Coronary artery (tissue), 2 donors: ENCODE measurements around the gene THOC7.

Source experiments
- DNase-seq: peaks from one replicate; pipeline ENCODE4 v3.0.0-alpha.2; 2017; ENCODE audit warnings: low spot score
- H3K27ac ChIP-seq, 2 donors: fragments of 200-600 bp; sonication (generic); one replicate each; pipeline ENCODE4 v1.5.1; 2016 to 2019
- H3K4me3 ChIP-seq: fragments of 200-600 bp; sonication (generic); 2 replicates; pipeline ENCODE4 v1.5.1; 2016; ENCODE audit warnings: mild to moderate bottlenecking, moderate library complexity
- CTCF ChIP-seq: fragments of 200-600 bp; sonication (generic); IDR thresholded peaks from one replicate; pipeline ENCODE4 v1.5.1; 2019; ENCODE audit warnings: antibody characterized with exemption

Gene THOC7

GRCh38 chr3:63818282-63819150 lies 45.1 kb downstream of the THOC7 start:
- peak; percentile 64 for TF ChIP-seq CTCF
- no peak overlapping the region for H3K27ac ChIP-seq
- DNase-seq, result no peak
- no peak overlapping the region for H3K4me3 ChIP-seq

- Histone ChIP-seq H3K4me3 (no peak overlapping the region), H3K27ac (no peak overlapping the region)
- no peak for DNase-seq
- TF ChIP-seq CTCF, result no peak
These were observed 46.4 kb downstream of the THOC7 start for GRCh38 chr3:63817225-63817624.

- no peak for TF ChIP-seq CTCF
- no peak for DNase-seq
- no peak overlapping the region for H3K4me3 ChIP-seq
- H3K27ac ChIP-seq, result no peak overlapping the region
These were observed 49.4 kb downstream of the THOC7 start for GRCh38 chr3:63814237-63814636.

GRCh38 chr3:63809607-63810006 lies 54.0 kb downstream of the THOC7 start:
- TF ChIP-seq CTCF, result no peak
- H3K4me3 ChIP-seq, result no peak overlapping the region
- H3K27ac ChIP-seq, result no peak overlapping the region
- DNase-seq, result no peak

GRCh38 chr3:63808633-63809032 lies 55.0 kb downstream of the THOC7 start:
- no peak overlapping the region for H3K27ac ChIP-seq
- DNase-seq, result no peak
- no peak for TF ChIP-seq CTCF
- H3K4me3 ChIP-seq, result no peak overlapping the region

GRCh38 chr3:63807961-63808565 lies 55.5 kb downstream of the THOC7 start:
- Histone ChIP-seq H3K27ac (no peak overlapping the region), H3K4me3 (no peak overlapping the region)
- no peak for TF ChIP-seq CTCF

GRCh38 chr3:63803911-63804310 lies 59.7 kb downstream of the THOC7 start:
- no peak for DNase-seq
- TF ChIP-seq CTCF, result no peak
- Histone ChIP-seq H3K27ac (no peak overlapping the region), H3K4me3 (no peak overlapping the region)

More at GRCh38 chr3:63807961-63808565, 55.5 kb downstream of the THOC7 start:
- DNase-seq, result no peak
